ENCODE results near the gene RAB3D. TPM values are rescaled to one million over a fixed set of nuclear protein-coding genes. Genes with fewer than 3 reads are reported as not detected.
"Not testable (repeated sequence)": the region's sequence is repeated elsewhere in the genome, so short reads cannot be mapped to it uniquely, and the experiment has no call there.

RAB3D gene
- total RNA-seq, 2 donors from 2014 or later, result 47.1 to 51.6 TPM

DNA sequence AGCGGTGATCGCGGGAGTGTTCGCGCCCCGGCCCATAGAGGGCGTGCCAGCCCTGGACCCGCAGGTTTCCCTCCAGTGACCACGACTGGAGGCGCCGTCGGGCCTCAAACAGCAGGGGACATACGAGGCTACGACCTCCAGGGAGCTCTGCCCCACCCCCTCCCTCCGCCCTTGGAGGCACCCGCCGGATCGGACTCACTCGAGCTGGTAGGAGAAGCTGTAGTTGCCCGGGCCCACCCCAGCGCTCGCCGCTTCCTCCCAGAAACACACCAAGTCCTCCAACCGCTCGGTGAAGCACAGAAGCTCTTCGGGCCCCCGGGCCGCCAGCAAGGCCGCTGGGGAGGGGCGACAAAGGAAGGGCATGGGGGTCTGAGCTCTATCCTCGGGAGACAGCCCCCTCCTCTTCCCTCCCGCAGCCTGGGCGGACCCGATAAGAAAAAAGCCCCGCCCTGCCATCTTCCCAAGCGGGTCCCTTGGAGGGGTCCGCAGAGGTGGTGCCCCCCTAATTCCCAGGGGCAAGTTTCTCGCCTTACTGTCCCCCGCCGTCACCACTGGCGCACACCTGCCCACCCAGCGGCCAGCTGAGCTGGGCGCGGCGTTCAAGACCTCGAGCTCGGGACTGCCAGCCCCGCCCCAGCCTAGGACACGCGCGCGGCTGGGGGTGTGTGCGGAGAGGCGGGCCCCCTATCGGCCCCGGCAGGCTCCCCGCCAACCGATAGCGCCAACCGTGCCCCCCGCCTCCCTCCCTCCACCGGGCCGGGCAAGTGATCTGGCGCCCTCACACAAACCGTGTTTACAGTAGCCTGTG, 43.6 kb upstream of the RAB3D start:
- ATAC-seq (peak; percentile 17), DNase-seq (peak; percentile 58 to 73 (median 64))
- peaks cover 45% of the 10 kb centered on the region for H3K4me1 ChIP-seq
- H3K27me3 ChIP-seq, result no peaks in the 10 kb centered on the region
- H3K4me3 ChIP-seq, result no peak overlapping the region
- intact Hi-C loops (cut with DNase I), result no loop called here
- TF ChIP-seq POLR2A (IDR thresholded peaks at IDR 0.05), result peak in 1 of 3 donors; percentile 17
- TF ChIP-seq CTCF (IDR thresholded peaks at IDR 0.05), result peak; percentile 38 to 68 (median 61)
- WGBS, 2 donors, result 3 to 4% methylated on average over 6 to 59 of the region's 65 CpGs
- peak overlapping the region in 3 of 4 donors; percentile 25 to 64 (median 55) for H3K27ac ChIP-seq
- H3K9me3 ChIP-seq, result no peaks in the 10 kb centered on the region
- no peaks in the 10 kb centered on the region for H3K36me3 ChIP-seq (replicated peaks in 1 of 2; ENCODE audit: insufficient read depth in 1 of 2, low read depth in 2 of 2)

- Histone ChIP-seq H3K27me3 (no peaks in the 10 kb centered on the region), H3K9me3 (no peaks in the 10 kb centered on the region), H3K36me3 (replicated peaks in 1 of 2; ENCODE audit: insufficient read depth in 1 of 2, low read depth in 2 of 2) (no peaks in the 10 kb centered on the region), H3K4me1 (peaks cover 57% of the 10 kb centered on the region), H3K27ac (peak overlapping the region; percentile 64 to 87 (median 74)), H3K4me3 (peak overlapping the region in 1 of 2 donors; percentile 17)
- ATAC-seq (peak; percentile 89), DNase-seq (peak; percentile 95 to 98 (median 96))
- 1 to 3% methylated on average over 31 to 53 of the region's 54 CpGs for WGBS, 2 donors
- intact Hi-C loops (cut with DNase I), result no loop called here
- TF ChIP-seq POLR2A (IDR thresholded peaks at IDR 0.05) (peak; percentile 59 to 84 (median 81)), CTCF (IDR thresholded peaks at IDR 0.05) (peak; percentile 65 to 90 (median 77))
These were observed 41.4 kb upstream of the RAB3D start for GRCh38 chr19:11380653-11381537.

- intact Hi-C loops (cut with DNase I), result no loop called here
- TF ChIP-seq POLR2A (IDR thresholded peaks at IDR 0.05) (no peak), CTCF (IDR thresholded peaks at IDR 0.05) (no peak)
- Histone ChIP-seq H3K27me3 (no peaks in the 10 kb centered on the region), H3K4me1 (peaks cover 65% of the 10 kb centered on the region), H3K27ac (peak overlapping the region in 3 of 4 donors; percentile 65 to 87 (median 82)), H3K36me3 (replicated peaks in 1 of 2; ENCODE audit: insufficient read depth in 1 of 2, low read depth in 2 of 2) (no peaks in the 10 kb centered on the region), H3K4me3 (no peak overlapping the region), H3K9me3 (no peaks in the 10 kb centered on the region)
- 77 to 93% methylated on average over 3 to 7 of the region's 7 CpGs for WGBS, 2 donors
- ATAC-seq (no peak), DNase-seq (no peak)
These were observed 40.4 kb upstream of the RAB3D start for GRCh38 chr19:11379857-11380350.

DNA sequence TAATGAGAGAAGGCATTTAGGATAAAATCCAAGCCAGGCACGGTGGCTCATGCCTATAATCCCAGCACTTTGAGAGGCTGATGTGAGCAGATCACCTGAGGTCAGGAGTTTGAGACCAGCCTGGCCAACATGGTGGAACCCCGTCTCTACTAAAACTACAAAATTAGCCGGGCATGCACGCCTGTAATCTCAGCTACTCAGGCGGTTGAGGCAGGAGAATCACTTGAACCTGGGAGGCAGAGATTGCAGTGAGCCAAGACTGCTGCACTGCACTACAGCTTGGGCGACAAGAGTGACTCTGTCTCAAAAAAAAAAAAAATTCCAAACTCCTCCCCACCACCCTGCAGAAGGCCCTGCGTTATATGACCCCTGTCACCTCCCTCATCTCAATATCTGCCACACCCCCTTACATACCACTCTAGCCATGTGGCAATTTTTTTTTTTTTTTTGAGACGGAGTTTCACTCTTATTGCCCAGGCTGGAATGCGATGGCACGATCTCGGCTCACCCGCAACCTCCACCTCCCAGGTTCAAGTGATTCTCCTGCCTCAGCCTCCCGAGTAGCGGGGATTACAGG, 39.9 kb upstream of the RAB3D start:
- H3K27me3 ChIP-seq; H3K4me3 ChIP-seq; H3K36me3 ChIP-seq (replicated peaks in 1 of 2; ENCODE audit: insufficient read depth in 1 of 2, low read depth in 2 of 2); H3K9me3 ChIP-seq; intact Hi-C loops (cut with DNase I); DNase-seq; ATAC-seq; H3K27ac ChIP-seq: not testable (repeated sequence)
- WGBS, 2 donors, result 93% methylated on average over 14 of the region's 14 CpGs
- H3K4me1 ChIP-seq, result peaks cover 64% of the 10 kb centered on the region

Data from body of pancreas (tissue), 4 donors.